ENCODE data around the gene RAB40C.
"Not testable (repeated sequence)": the region's sequence is repeated elsewhere in the genome, so short reads cannot be mapped to it uniquely, and the experiment has no call there.

Gene RAB40C

GRCh38 chr16:592518-593306, 2.8 kb downstream of the RAB40C start:
- Histone ChIP-seq H3K4me3 (ENCODE audit: low read depth, low read length) (no peak overlapping the region), H2AFZ (ENCODE audit: low read length, unreplicated experiment) (no peak overlapping the region), H3K36me3 (ENCODE audit: insufficient read depth, low read length) (0 out of 2 replicates have a peak, but pooled peaks cover 2% of the 10 kb centered on the region), H3K4me1 (ENCODE audit: control insufficient read depth, insufficient read depth, low read length, unreplicated experiment) (peaks cover 8% of the 10 kb centered on the region), H3K79me2 (ENCODE audit: control insufficient read depth, insufficient read depth, low read length, unreplicated experiment) (peaks cover 42% of the 10 kb centered on the region), H3K27me3 (ENCODE audit: insufficient read depth, low read length) (no peaks in the 10 kb centered on the region), H3K27ac (ENCODE audit: low read depth, low read length) (no peak overlapping the region)

DNA sequence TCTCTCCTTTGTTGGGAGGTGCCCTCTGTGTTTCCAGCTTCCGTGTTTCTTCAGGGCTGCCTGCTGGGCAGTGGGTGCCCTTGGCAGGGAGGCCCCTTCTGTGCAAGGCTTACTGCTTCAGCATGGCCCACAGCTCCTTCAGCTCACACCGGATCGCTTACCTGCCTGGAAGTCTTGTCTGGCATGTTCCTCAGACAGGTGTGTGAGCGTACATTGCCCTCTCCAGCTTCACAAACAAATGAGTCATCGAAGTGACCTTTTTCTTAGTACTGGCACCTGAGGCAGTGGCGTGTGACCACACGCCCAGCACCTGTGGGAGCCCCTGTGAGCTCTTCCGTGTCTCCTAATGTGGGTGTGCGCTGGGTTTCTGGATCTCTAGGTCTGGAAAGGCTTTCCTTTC, 3.5 kb downstream of the RAB40C start:
- no peak overlapping the region for H2AFZ ChIP-seq (ENCODE audit: low read length, unreplicated experiment)
- H3K79me2 ChIP-seq (ENCODE audit: control insufficient read depth, insufficient read depth, low read length, unreplicated experiment): peaks cover 35% of the 10 kb centered on the region
- 0 out of 2 replicates have a peak, but pooled peaks cover 2% of the 10 kb centered on the region for H3K36me3 ChIP-seq (ENCODE audit: insufficient read depth, low read length)
- H3K27me3 ChIP-seq (ENCODE audit: insufficient read depth, low read length): no peaks in the 10 kb centered on the region
- no peak overlapping the region for H3K4me3 ChIP-seq (ENCODE audit: low read depth, low read length)
- no peak overlapping the region for H3K27ac ChIP-seq (ENCODE audit: low read depth, low read length)
- H3K4me1 ChIP-seq (ENCODE audit: control insufficient read depth, insufficient read depth, low read length, unreplicated experiment): peaks cover 8% of the 10 kb centered on the region

DNA sequence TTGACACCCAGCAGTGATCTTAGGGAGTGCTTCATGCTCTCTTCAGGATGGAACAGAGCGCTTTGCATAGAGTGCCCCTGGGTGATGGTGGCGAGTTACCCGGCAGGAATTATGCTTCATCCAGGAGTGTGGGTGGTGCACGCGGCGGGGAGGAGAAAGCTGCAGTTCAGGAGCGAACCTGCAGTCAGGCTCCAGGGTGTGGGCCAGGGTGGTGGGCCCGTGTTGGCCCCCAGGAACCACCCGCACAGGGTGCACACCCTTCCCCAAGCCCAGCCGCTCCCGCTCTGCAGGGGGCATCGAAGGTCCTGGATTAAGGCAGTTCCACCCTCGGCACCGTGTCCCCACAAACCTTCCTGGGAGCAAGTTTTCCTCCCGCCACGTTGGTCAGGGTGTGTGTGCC, 3.9 kb downstream of the RAB40C start:
- Histone ChIP-seq H3K4me3 (ENCODE audit: low read depth, low read length) (no peak overlapping the region), H3K27ac (ENCODE audit: low read depth, low read length) (no peak overlapping the region), H3K79me2 (ENCODE audit: control insufficient read depth, insufficient read depth, low read length, unreplicated experiment) (peaks cover 34% of the 10 kb centered on the region)

DNA sequence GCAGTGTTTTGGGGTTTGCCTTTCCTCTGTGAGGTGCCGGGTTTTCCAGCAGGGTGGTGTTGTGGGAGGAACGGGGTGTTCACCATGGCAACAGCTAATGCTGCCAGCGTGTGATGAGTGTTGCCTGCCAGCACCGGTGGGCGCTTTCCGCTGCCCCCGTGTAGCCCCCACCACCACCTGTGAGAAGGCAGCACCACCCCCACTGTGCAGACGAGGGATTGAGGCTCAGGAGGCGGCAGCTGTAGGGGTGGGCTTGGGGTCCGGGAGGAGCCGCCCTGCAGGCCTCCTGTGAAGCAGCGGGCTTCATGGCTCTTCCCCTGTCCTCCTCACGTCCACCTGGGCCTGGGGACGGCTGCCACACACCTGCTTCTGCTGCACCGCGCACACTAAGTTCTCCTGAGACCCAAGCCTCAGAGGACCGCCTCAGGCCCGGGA, 5.2 kb downstream of the RAB40C start:
- peaks cover 7% of the 10 kb centered on the region; the same call in 1 of the 2 replicates for H3K36me3 ChIP-seq (ENCODE audit: insufficient read depth, low read length)

More for the DNA sequence above, 3.9 kb downstream of the RAB40C start:
- Histone ChIP-seq H3K27me3 (ENCODE audit: insufficient read depth, low read length) (no peaks in the 10 kb centered on the region), H3K36me3 (ENCODE audit: insufficient read depth, low read length) (0 out of 2 replicates have a peak, but pooled peaks cover 2% of the 10 kb centered on the region), H2AFZ (ENCODE audit: low read length, unreplicated experiment) (no peak overlapping the region), H3K4me1 (ENCODE audit: control insufficient read depth, insufficient read depth, low read length, unreplicated experiment) (peaks cover 8% of the 10 kb centered on the region)

GRCh38 chr16:595942-596735, 6.3 kb downstream of the RAB40C start:
- Histone ChIP-seq H3K79me2 (ENCODE audit: control insufficient read depth, insufficient read depth, low read length, unreplicated experiment) (peaks cover 26% of the 10 kb centered on the region), H3K36me3 (ENCODE audit: insufficient read depth, low read length) (peaks cover 7% of the 10 kb centered on the region; the same call in 1 of the 2 replicates), H3K27ac (ENCODE audit: low read depth, low read length) (no peak overlapping the region), H3K4me3 (ENCODE audit: low read depth, low read length) (no peak overlapping the region), H2AFZ (ENCODE audit: low read length, unreplicated experiment) (no peak overlapping the region), H3K4me1 (ENCODE audit: control insufficient read depth, insufficient read depth, low read length, unreplicated experiment) (peaks cover 2% of the 10 kb centered on the region), H3K27me3 (ENCODE audit: insufficient read depth, low read length) (no peaks in the 10 kb centered on the region)

More for the DNA sequence above, 5.2 kb downstream of the RAB40C start:
- no peak overlapping the region for H3K4me3 ChIP-seq (ENCODE audit: low read depth, low read length)
- peaks cover 8% of the 10 kb centered on the region for H3K4me1 ChIP-seq (ENCODE audit: control insufficient read depth, insufficient read depth, low read length, unreplicated experiment)
- no peaks in the 10 kb centered on the region for H3K27me3 ChIP-seq (ENCODE audit: insufficient read depth, low read length)
- no peak overlapping the region for H2AFZ ChIP-seq (ENCODE audit: low read length, unreplicated experiment)
- no peak overlapping the region for H3K27ac ChIP-seq (ENCODE audit: low read depth, low read length)
- H3K79me2 ChIP-seq (ENCODE audit: control insufficient read depth, insufficient read depth, low read length, unreplicated experiment): peaks cover 34% of the 10 kb centered on the region

GRCh38 chr16:596736-597060, 6.8 kb downstream of the RAB40C start:
- no peak overlapping the region for H2AFZ ChIP-seq (ENCODE audit: low read length, unreplicated experiment)
- H3K27me3 ChIP-seq (ENCODE audit: insufficient read depth, low read length): no peaks in the 10 kb centered on the region
- no peak overlapping the region for H3K27ac ChIP-seq (ENCODE audit: low read depth, low read length)
- H3K4me3 ChIP-seq (ENCODE audit: low read depth, low read length): no peak overlapping the region
- peaks cover 24% of the 10 kb centered on the region for H3K79me2 ChIP-seq (ENCODE audit: control insufficient read depth, insufficient read depth, low read length, unreplicated experiment)
- H3K36me3 ChIP-seq (ENCODE audit: insufficient read depth, low read length): peaks cover 7% of the 10 kb centered on the region; the same call in 1 of the 2 replicates
- no peaks in the 10 kb centered on the region for H3K4me1 ChIP-seq (ENCODE audit: control insufficient read depth, insufficient read depth, low read length, unreplicated experiment)

GRCh38 chr16:597655-598054, 7.8 kb downstream of the RAB40C start:
- not testable (repeated sequence) for H3K27me3 ChIP-seq (ENCODE audit: insufficient read depth, low read length); H3K4me1 ChIP-seq (ENCODE audit: control insufficient read depth, insufficient read depth, low read length, unreplicated experiment); H2AFZ ChIP-seq (ENCODE audit: low read length, unreplicated experiment); H3K36me3 ChIP-seq (ENCODE audit: insufficient read depth, low read length); H3K27ac ChIP-seq (ENCODE audit: low read depth, low read length); H3K4me3 ChIP-seq (ENCODE audit: low read depth, low read length)
- peaks cover 17% of the 10 kb centered on the region for H3K79me2 ChIP-seq (ENCODE audit: control insufficient read depth, insufficient read depth, low read length, unreplicated experiment)

DNA sequence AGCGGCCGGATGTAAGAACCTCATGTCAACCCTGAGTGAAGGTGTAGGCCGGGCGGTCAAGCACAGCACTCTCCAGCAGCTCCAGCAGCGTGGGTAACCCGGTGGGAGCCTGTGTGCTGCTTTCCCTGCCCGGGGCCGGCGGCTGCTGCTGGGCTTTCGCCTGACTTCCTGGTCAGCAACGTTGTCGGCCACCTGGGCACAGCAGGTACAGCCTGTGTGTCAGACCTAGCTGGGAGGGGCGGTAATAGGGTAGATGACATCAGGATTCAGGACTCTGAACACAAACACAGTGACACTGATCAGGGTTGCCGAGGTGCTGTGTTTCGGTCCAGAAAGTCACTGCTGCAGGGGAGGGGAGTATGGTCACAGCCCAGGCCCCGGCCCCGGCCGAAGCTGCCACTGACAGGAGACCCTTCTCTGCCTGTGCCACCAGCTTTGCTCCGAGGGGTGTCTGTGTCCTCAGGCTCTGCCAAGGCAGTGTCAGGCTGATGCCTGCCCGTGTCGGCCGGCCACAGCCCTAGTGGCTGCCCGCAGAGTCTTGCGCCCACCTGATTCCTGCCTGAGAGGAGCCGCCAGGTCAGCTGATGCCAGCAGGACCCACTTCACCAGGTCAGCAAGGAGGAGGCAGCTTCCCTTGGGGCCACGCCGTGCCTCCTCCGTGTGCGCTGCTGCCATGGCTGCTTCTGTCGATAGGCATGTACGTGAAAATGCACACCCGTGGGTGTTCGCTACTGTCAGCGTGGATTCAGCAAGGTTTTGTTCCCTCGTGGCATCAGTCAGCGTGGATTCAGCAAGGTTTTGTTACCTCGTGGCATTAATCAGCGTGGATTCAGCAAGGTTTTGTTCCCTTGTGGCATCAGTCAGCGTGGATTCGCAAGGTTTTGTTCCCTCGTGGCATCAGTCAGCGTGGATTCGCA, 9.2 kb downstream of the RAB40C start:
- H2AFZ ChIP-seq (ENCODE audit: low read length, unreplicated experiment): no peak overlapping the region
- no peaks in the 10 kb centered on the region for H3K4me1 ChIP-seq (ENCODE audit: control insufficient read depth, insufficient read depth, low read length, unreplicated experiment)
- peaks cover 7% of the 10 kb centered on the region for H3K79me2 ChIP-seq (ENCODE audit: control insufficient read depth, insufficient read depth, low read length, unreplicated experiment)
- no peak overlapping the region for H3K27ac ChIP-seq (ENCODE audit: low read depth, low read length)
- H3K4me3 ChIP-seq (ENCODE audit: low read depth, low read length): no peak overlapping the region
- no peaks in the 10 kb centered on the region for H3K27me3 ChIP-seq (ENCODE audit: insufficient read depth, low read length)
- H3K36me3 ChIP-seq (ENCODE audit: insufficient read depth, low read length): peaks cover 7% of the 10 kb centered on the region; the same call in 1 of the 2 replicates

GRCh38 chr16:600781-601180, 10.9 kb downstream of the RAB40C start:
- no peak overlapping the region for H2AFZ ChIP-seq (ENCODE audit: low read length, unreplicated experiment)
- no peaks in the 10 kb centered on the region for H3K4me1 ChIP-seq (ENCODE audit: control insufficient read depth, insufficient read depth, low read length, unreplicated experiment)
- H3K36me3 ChIP-seq (ENCODE audit: insufficient read depth, low read length): peaks cover 7% of the 10 kb centered on the region; the same call in 1 of the 2 replicates
- no peak overlapping the region for H3K27ac ChIP-seq (ENCODE audit: low read depth, low read length)
- H3K79me2 ChIP-seq (ENCODE audit: control insufficient read depth, insufficient read depth, low read length, unreplicated experiment): peaks cover 5% of the 10 kb centered on the region
- no peak overlapping the region for H3K4me3 ChIP-seq (ENCODE audit: low read depth, low read length)
- no peaks in the 10 kb centered on the region for H3K27me3 ChIP-seq (ENCODE audit: insufficient read depth, low read length)

- H3K27me3 ChIP-seq (ENCODE audit: insufficient read depth, low read length): no peaks in the 10 kb centered on the region
- H3K79me2 ChIP-seq (ENCODE audit: control insufficient read depth, insufficient read depth, low read length, unreplicated experiment): peaks cover 3% of the 10 kb centered on the region
- H2AFZ ChIP-seq (ENCODE audit: low read length, unreplicated experiment): no peak overlapping the region
- H3K4me1 ChIP-seq (ENCODE audit: control insufficient read depth, insufficient read depth, low read length, unreplicated experiment): no peaks in the 10 kb centered on the region
- no peak overlapping the region for H3K27ac ChIP-seq (ENCODE audit: low read depth, low read length)
- no peak overlapping the region for H3K4me3 ChIP-seq (ENCODE audit: low read depth, low read length)
- peaks cover 4% of the 10 kb centered on the region; the same call in 1 of the 2 replicates for H3K36me3 ChIP-seq (ENCODE audit: insufficient read depth, low read length)
Observed at GRCh38 chr16:603933-604332, 14.1 kb downstream of the RAB40C start.

All from ACC112 (cell line).